Measurements from ENCODE around the gene SLC1A2.

The SLC1A2 gene

DNA sequence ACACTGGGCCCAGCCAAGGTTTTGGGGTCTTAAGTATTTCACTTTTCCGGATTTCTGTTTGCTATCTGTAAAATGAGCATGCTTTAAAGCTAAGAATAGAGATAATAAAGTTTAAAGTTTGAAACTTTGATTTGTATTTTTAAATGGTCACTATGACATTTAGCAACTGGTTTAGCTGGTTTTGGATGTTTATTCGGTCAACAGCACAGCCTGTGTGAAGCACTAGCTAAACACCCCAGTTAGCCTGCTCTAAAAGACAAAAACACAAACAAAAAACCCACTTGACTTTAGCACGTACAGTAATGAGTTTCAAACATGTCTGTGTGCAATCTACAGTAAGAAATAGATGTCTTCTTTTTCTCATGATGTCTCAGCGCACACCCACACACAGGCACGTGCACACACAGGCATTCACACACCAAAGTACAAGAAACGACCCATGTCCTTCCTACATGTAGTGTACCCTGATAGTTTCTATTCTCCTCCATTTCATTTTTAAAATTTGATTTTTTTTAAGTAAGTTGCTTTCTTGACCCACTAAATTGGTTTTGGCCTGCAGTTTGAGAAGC is 29.4 kb downstream of the SLC1A2 start:
- DNase-seq (ENCODE audit: low read depth), result peak; percentile 28
- H3K4me3 ChIP-seq (ENCODE audit: low read length), result no peak overlapping the region
- TF ChIP-seq, protein P1, sequence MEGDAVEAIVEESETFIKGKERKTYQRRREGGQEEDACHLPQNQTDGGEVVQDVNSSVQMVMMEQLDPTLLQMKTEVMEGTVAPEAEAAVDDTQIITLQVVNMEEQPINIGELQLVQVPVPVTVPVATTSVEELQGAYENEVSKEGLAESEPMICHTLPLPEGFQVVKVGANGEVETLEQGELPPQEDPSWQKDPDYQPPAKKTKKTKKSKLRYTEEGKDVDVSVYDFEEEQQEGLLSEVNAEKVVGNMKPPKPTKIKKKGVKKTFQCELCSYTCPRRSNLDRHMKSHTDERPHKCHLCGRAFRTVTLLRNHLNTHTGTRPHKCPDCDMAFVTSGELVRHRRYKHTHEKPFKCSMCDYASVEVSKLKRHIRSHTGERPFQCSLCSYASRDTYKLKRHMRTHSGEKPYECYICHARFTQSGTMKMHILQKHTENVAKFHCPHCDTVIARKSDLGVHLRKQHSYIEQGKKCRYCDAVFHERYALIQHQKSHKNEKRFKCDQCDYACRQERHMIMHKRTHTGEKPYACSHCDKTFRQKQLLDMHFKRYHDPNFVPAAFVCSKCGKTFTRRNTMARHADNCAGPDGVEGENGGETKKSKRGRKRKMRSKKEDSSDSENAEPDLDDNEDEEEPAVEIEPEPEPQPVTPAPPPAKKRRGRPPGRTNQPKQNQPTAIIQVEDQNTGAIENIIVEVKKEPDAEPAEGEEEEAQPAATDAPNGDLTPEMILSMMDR (IDR thresholded peaks at IDR 0.05; ENCODE audit: insufficient read depth, low read depth, low read length, missing control alignments), result no peak

DNA sequence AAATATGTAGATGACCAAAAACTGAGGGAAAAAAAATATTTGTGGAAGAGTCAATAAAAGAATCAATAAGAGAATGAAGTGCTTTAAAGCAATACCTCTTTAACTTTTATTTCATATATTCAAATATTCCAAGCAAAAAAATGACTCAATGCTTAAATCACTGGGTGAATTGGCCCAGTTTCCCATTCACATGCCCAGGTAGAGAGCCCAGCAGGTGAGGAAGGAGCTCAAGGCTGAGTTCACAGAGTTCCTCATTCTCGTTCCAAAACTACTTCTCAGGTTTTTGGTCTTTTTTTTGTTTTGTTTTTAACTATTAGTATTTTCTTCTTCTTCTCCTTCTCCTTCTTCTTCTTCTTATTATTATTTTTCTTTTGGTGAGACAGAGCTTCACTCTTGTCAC is 30.2 kb downstream of the SLC1A2 start:
- DNase-seq (ENCODE audit: low read depth), result no peak
- TF ChIP-seq, protein P1 (IDR thresholded peaks at IDR 0.05; ENCODE audit: insufficient read depth, low read depth, low read length, missing control alignments), result no peak
- no peak overlapping the region for H3K4me3 ChIP-seq (ENCODE audit: low read length)

DNA sequence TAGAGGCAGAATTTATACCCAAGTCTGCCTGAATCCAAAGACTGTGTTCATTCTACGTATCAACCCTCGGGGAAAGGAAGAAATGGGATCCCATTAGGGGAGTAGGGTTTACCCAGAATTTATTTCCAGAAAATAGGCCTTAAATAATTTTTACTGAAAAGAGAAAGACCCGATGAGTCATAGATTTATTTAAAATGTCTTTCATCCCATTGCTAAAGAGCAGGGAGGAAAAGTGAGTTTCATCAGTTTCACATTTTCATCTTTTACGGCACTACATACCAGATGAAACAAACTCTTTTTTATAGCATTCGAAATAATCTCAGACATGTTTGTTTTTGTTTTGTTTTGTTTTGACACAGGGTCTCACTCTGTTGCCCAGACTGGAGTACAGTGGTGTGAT is 31.3 kb downstream of the SLC1A2 start:
- DNase-seq (ENCODE audit: low read depth), result no peak
- no peak overlapping the region for H3K4me3 ChIP-seq (ENCODE audit: low read length)
- TF ChIP-seq, protein P1 (IDR thresholded peaks at IDR 0.05; ENCODE audit: insufficient read depth, low read depth, low read length, missing control alignments), result no peak

DNA sequence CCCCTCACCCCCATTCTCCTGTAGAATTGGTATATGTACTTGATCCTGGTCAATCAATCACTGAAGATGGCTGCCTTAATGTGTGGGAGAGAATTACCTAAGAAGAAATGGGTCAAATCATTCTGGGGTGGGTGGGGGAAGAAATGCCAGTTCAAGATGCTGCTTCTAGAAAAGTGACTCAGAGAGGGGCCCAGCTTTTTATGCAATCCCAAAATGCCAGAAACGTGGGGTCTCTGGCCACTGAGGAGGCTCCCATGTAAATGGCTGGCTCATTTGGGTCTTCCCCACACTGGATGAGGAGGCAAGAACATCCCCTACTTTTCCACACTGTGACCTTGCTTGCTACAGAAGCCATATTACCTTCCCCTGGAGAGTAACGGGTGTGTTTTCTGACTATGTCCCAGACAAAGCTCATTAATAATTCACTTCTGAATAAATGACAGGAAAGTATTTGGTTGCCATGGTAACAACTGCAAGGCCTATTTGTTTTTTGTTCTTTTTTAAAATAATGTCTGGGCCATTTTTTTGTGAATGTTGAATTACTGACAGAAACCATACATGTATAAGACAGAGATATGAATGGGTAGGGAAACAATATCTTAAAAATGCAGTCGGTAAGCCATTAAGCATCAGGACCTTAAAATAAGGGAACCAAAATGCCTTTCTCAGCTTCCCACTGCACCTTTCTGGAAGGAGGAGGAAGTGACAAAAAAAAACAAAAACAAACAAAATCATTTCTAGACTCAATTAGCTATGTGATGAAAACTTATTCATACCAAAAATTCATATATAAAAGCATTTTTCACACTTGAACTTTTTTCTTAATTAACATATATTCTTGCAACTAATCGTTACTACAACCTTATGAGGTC is 32.0 kb downstream of the SLC1A2 start:
- TF ChIP-seq, protein P1 (IDR thresholded peaks at IDR 0.05; ENCODE audit: insufficient read depth, low read depth, low read length, missing control alignments), result peak; percentile 58
- peak; percentile 44 for DNase-seq (ENCODE audit: low read depth)
- no peak overlapping the region for H3K4me3 ChIP-seq (ENCODE audit: low read length)

DNA sequence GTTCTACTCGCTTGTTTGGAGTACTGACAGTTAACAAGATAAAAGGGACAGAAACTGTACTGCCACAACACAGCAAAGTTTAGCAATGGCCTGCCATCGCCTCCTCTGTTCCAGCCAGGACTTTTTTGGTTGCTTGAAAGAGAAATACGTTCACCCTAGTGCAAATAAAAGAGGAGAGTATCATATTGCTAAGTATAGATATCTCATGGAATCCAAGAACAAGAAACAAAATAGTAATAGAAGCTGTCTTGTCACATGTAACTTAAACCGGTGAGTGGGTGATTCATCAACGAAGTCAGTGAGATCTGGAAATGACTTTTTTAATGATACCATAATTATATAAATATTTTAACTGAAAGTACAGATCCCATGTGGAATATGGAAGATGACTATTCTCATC is 35.4 kb downstream of the SLC1A2 start:
- DNase-seq (ENCODE audit: low read depth), result no peak
- TF ChIP-seq, protein P1 (IDR thresholded peaks at IDR 0.05; ENCODE audit: insufficient read depth, low read depth, low read length, missing control alignments), result no peak

DNA sequence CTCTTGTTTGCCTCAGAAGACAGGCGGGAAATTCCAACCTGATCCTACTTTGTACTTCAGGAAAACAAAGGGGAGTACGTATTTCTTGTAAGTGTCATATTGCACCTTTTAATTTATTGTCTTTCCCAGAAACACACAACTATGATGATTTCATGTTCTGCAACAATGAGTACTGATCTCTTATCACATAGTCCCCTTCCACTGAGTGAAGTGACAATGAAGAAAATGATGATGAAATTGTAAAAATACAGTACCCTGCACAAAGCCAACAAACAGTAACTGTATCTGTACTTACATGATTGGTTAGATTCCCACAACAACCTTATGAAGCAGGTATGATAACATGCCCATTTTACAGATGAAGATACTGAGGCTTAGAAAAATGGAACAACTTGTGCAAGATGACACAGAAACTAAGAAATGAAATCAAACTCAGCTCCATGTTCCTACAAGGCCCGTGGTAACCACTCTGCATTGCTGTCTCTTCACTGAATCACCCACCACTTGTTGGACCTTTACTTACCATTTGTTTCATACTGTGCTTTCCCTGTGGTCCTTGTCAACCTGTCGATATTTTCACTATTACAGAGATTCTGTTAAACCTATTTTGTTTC is 37.5 kb downstream of the SLC1A2 start:
- TF ChIP-seq, protein P1 (IDR thresholded peaks at IDR 0.05; ENCODE audit: insufficient read depth, low read depth, low read length, missing control alignments), result no peak
- DNase-seq (ENCODE audit: low read depth), result no peak
- no peak overlapping the region for H3K4me3 ChIP-seq (ENCODE audit: low read length)

More for the DNA sequence above, 35.4 kb downstream of the SLC1A2 start:
- H3K4me3 ChIP-seq (ENCODE audit: low read length), result no peak overlapping the region
